Heart left ventricle (tissue), 16 donors: ENCODE results near the gene BUB1B. TPM values are rescaled to one million over a fixed set of nuclear protein-coding genes. Genes with fewer than 3 reads are reported as not detected.
A peak's percentile ranks its signal among the peaks of the same experiment; 100 is the strongest.

Experiments used
- ATAC-seq, 4 donors: fragments of 200-7000 bp; cut with Tn5 transposase; one replicate each; pipeline ENCODE4 v1.9.1; 2020 to 2022; ENCODE audit warnings: moderate library complexity in 4 of 4, mild to moderate bottlenecking in 3 of 4, moderate number of reproducible peaks in 1 of 4
- DNase-seq, 5 donors: peaks; one replicate each; pipeline ENCODE4 v3.0.0-alpha.2; 2020
- H3K27ac ChIP-seq, 12 donors: fragments of 200-600 bp; sonication (generic) in 4 of 12; one replicate each; pipeline versions ENCODE4 v1.5.0 to v1.8.0; 2016 to 2022; ENCODE audit warnings: mild to moderate bottlenecking in 2 of 12
- H3K27me3 ChIP-seq, 9 donors: fragments of 200-600 bp; sonication (generic) in 2 of 9; one replicate each; pipeline versions ENCODE4 v1.5.1 to v1.8.0; 2016 to 2022; ENCODE audit warnings: mild to moderate bottlenecking in 3 of 9
- H3K36me3 ChIP-seq, 9 donors: fragments of 200-600 bp; sonication (generic) in 2 of 9; one replicate each; pipeline versions ENCODE4 v1.5.0 to v1.8.0; 2018 to 2022; ENCODE audit warnings: mild to moderate bottlenecking in 2 of 9
- H3K4me1 ChIP-seq, 12 donors: fragments of 200-600 bp; sonication (generic) in 4 of 12; one replicate each; pipeline versions ENCODE4 v1.5.0 to v1.8.0; 2016 to 2022; ENCODE audit warnings: mild to moderate bottlenecking in 3 of 12
- H3K4me3 ChIP-seq, 12 donors: fragments of 200-600 bp; sonication (generic) in 4 of 12; one replicate each; pipeline versions ENCODE4 v1.5.0 to v1.8.0; 2017 to 2022; ENCODE audit warnings: mild to moderate bottlenecking in 9 of 12, moderate library complexity in 4 of 12
- H3K9me3 ChIP-seq, 12 donors: fragments of 200-600 bp; sonication (generic) in 4 of 12; one replicate each; pipeline versions ENCODE4 v1.5.0 to v1.8.0; 2016 to 2022; ENCODE audit warnings: mild to moderate bottlenecking in 1 of 12
- CTCF ChIP-seq, 12 donors: fragments of 200-600 bp; sonication (generic) in 4 of 12; IDR thresholded peaks; one replicate each; pipeline versions ENCODE4 v1.5.0 to v1.8.0; 2018 to 2022; ENCODE audit warnings: antibody characterized with exemption in 12 of 12, mild to moderate bottlenecking in 5 of 12
- POLR2A ChIP-seq, 2 donors: fragments of 450-650 bp; IDR thresholded peaks; one replicate each; pipeline ENCODE4 v1.6.1; 2017; ENCODE audit warnings: antibody characterized with exemption in 2 of 2, mild to moderate bottlenecking in 2 of 2, moderate library complexity in 2 of 2
- WGBS, 4 donors: extraction: QIAGEN DNeasy Blood & Tissue Kit in 2 of 4; methylation state at CpG; one replicate each; pipeline versions ENCODE4 v1.1.5 to v1.1.7; 2013 to 2018; 5-methylcytosine and 5-hydroxymethylcytosine counted together
- intact Hi-C, 10 donors: fragments of 100-400 bp; cut with DNase I; formaldehyde crosslinking; loops; one replicate each; pipeline versions ENCODE4 v1.11.1 to v1.14.2; 2022
- polyA plus RNA-seq, 2 donors: library from polyadenylated mRNA; stranded (reverse); fragments of 200-250 nt; gene quantifications; one replicate each; pipeline ENCODE4 v1.2.3, GENCODE V29; 2013
- total RNA-seq, 9 donors: library from RNA; depleted of rRNA in 2 of 9; stranded (reverse); fragments of >200 nt in 2 of 9; fragmentation: NEBNext Ultra II Directional in 3 of 9; extraction: Animal tissue kit (Norgen Biotek cat#: 25700) in 3 of 9; gene quantifications; one replicate each; pipeline versions ENCODE4 v1.1.0 to v1.2.4, GENCODE V29; 2016 to 2023
- donor health status: ischemic (EF 13 %, LVEDD 7.1; RV severe dilation, severe dysfunction).
- donor health status: healthy with polysubstance abuse.
- donor health status: DM: no; HTN: yes; CAD: no.
- donor health status: DM: no; HTN: no; CAD: no.
- donor health status: ischemic (EF 25% LVEDD 6.9; RV normal size, moderate dysfunction).
- donor health status: ischemic (EF 25% LVEDD 5.7; RV mildly dilated, moderate dysfunction).
- donor health status: healthy.
- donor health status: DM: yes; HTN: yes; CAD: no.
- donor health status: ischemic (EF 35%, LVEDD 5.7; RV mildly dilated, moderate dysfunction).
- donor health status: nonischemic (EF 11% LVEDD 7.7; RV severe dilation, severe dysfunction).
- donor health status: DM: yes; HTN: yes; CAD: no.
- donor health status: PGD.
- donor health status: ischemic (EF 29% LVEDD 5.4; RV normal size, mild dysfunction).
- donor health status: nonischemic (EF 23%, LVEDD 6.1; RV moderate dilation, normal function).

BUB1B gene
- total and polyA plus RNA-seq, 11 donors, result 0.11 to 6.4 (median 0.76) TPM; not detected in 1

GRCh38 chr15:40217166-40217824 is 56.4 kb downstream of the BUB1B start:
- no peaks in the 10 kb centered on the region for H3K27me3 ChIP-seq
- TF ChIP-seq POLR2A (IDR thresholded peaks at IDR 0.05) (no peak), CTCF (IDR thresholded peaks at IDR 0.05) (peak; percentile 73 to 91 (median 87))
- H3K27ac ChIP-seq, result no peak overlapping the region
- 53 to 60% (median 54%) methylated on average over 6 of the region's 6 CpGs for WGBS, 4 donors
- intact Hi-C loops, result loop anchor here in 9 of 10 donors (1.0 to 5.0 kb wide), 6 partner anchors 57 to 175 kb away; no protein-coding TSS in a partner anchor
- peak; percentile 78 to 87 (median 84) for ATAC-seq
- no peak overlapping the region for H3K4me3 ChIP-seq
- no peaks in the 10 kb centered on the region for H3K9me3 ChIP-seq
- peak in 2 of 5 donors; percentile 39 to 52 for DNase-seq
- no peaks in the 10 kb centered on the region for H3K4me1 ChIP-seq
- peaks cover 0 to 12% (median 0%) of the 10 kb centered on the region in 9 donors for H3K36me3 ChIP-seq

GRCh38 chr15:40219801-40220200 is 58.9 kb downstream of the BUB1B start:
- H3K4me1 ChIP-seq, result no peaks in the 10 kb centered on the region
- H3K27me3 ChIP-seq, result no peaks in the 10 kb centered on the region
- TF ChIP-seq CTCF (IDR thresholded peaks at IDR 0.05), result no peak
- TF ChIP-seq POLR2A (IDR thresholded peaks at IDR 0.05), result no peak
- intact Hi-C loops, result loop anchor here in 7 of 10 donors (2.0 to 10.0 kb wide), 4 partner anchors 55 to 205 kb away; no protein-coding TSS in a partner anchor
- H3K27ac ChIP-seq, result no peak overlapping the region
- no peaks in the 10 kb centered on the region for H3K36me3 ChIP-seq
- 85 to 96% (median 90%) methylated on average over 1 of the region's 1 CpG for WGBS, 4 donors
- no peak overlapping the region for H3K4me3 ChIP-seq
- no peaks in the 10 kb centered on the region for H3K9me3 ChIP-seq
- DNase-seq (no peak), ATAC-seq (no peak)

GRCh38 chr15:40222131-40222530 is 61.3 kb downstream of the BUB1B start:
- Histone ChIP-seq H3K9me3 (no peaks in the 10 kb centered on the region), H3K4me3 (no peak overlapping the region), H3K36me3 (no peaks in the 10 kb centered on the region), H3K27ac (no peak overlapping the region), H3K4me1 (no peaks in the 10 kb centered on the region), H3K27me3 (no peaks in the 10 kb centered on the region)
- DNase-seq, result no peak
- no peak for TF ChIP-seq CTCF (IDR thresholded peaks at IDR 0.05)
- no peak for TF ChIP-seq POLR2A (IDR thresholded peaks at IDR 0.05)
- intact Hi-C loops, result loop anchor here in 1 of 10 donors (10.0 kb wide), 1 partner anchor 203 kb away; no protein-coding TSS in a partner anchor
- ATAC-seq, result no peak
- 94 to 97% (median 96%) methylated on average over 6 of the region's 6 CpGs for WGBS, 4 donors

- H3K4me3 ChIP-seq, result no peak overlapping the region
- ATAC-seq, result no peak
- H3K27me3 ChIP-seq, result no peaks in the 10 kb centered on the region
- intact Hi-C loops, result loop anchor here in 2 of 10 donors (5.0 to 10.0 kb wide), 2 partner anchors 36 to 198 kb away; no protein-coding TSS in a partner anchor
- no peaks in the 10 kb centered on the region for H3K4me1 ChIP-seq
- H3K27ac ChIP-seq, result no peak overlapping the region
- no peaks in the 10 kb centered on the region for H3K36me3 ChIP-seq
- no peaks in the 10 kb centered on the region for H3K9me3 ChIP-seq
- no peak for DNase-seq
- TF ChIP-seq POLR2A (IDR thresholded peaks at IDR 0.05) (no peak), CTCF (IDR thresholded peaks at IDR 0.05) (no peak)
These were observed 65.9 kb downstream of the BUB1B start for GRCh38 chr15:40226736-40227135.
